Measurements from ENCODE around the gene DOHH.
"Not testable (repeated sequence)": the region's sequence is repeated elsewhere in the genome, so short reads cannot be mapped to it uniquely, and the experiment has no call there.

The DOHH gene

GRCh38 chr19:3451451-3451866 is 49.0 kb downstream of the DOHH start:
- H3K27ac ChIP-seq = no peak overlapping the region
- no peak for TF ChIP-seq CTCF (conservative IDR thresholded peaks at IDR 0.05)

- H3K27ac ChIP-seq = no peak overlapping the region
- TF ChIP-seq CTCF (conservative IDR thresholded peaks at IDR 0.05) = no peak
These were observed 49.6 kb downstream of the DOHH start for GRCh38 chr19:3450796-3451411.

- no peak overlapping the region for H3K27ac ChIP-seq
- no peak for TF ChIP-seq CTCF (conservative IDR thresholded peaks at IDR 0.05)
These were observed 51.7 kb downstream of the DOHH start for GRCh38 chr19:3448616-3449334.

GRCh38 chr19:3446657-3447056 is 53.8 kb downstream of the DOHH start:
- H3K27ac ChIP-seq = not testable (repeated sequence)

- no peak overlapping the region for H3K27ac ChIP-seq
- TF ChIP-seq CTCF (conservative IDR thresholded peaks at IDR 0.05) = no peak
These were observed 55.7 kb downstream of the DOHH start for GRCh38 chr19:3444695-3445234.

GRCh38 chr19:3443840-3444694 is 56.4 kb downstream of the DOHH start:
- no peak for TF ChIP-seq CTCF (conservative IDR thresholded peaks at IDR 0.05)
- no peak overlapping the region for H3K27ac ChIP-seq

- no peak overlapping the region for H3K27ac ChIP-seq
- no peak for TF ChIP-seq CTCF (conservative IDR thresholded peaks at IDR 0.05)
These were observed 57.9 kb downstream of the DOHH start for GRCh38 chr19:3442487-3443071.
